Breast epithelium (tissue), 4 donors: ENCODE measurements around the gene RASL10B. TPM values are rescaled to one million over a fixed set of nuclear protein-coding genes. Genes with fewer than 3 reads are reported as not detected.

ENCODE experiments used
- DNase-seq, 2 donors: peaks; one replicate each; pipeline ENCODE4 v3.0.0-alpha.2; 2019; ENCODE audit warnings: low spot score in 2 of 2
- H3K27ac ChIP-seq, 2 donors: fragments of 200-600 bp; sonication (generic) in 1 of 2; one replicate each; pipeline ENCODE4 v1.5.1; 2016 to 2019; ENCODE audit warnings: mild to moderate bottlenecking in 1 of 2
- H3K27me3 ChIP-seq, 2 donors: fragments of 200-600 bp; sonication (generic) in 1 of 2; one replicate each; pipeline versions ENCODE4 v1.5.1 to v1.6.0; 2017 to 2019; ENCODE audit warnings: control low read depth in 1 of 2, mild to moderate bottlenecking in 1 of 2
- H3K36me3 ChIP-seq: fragments of 200-600 bp; one replicate; pipeline ENCODE4 v1.5.1; 2019
- H3K4me1 ChIP-seq, 2 donors: fragments of 200-600 bp; sonication (generic); one replicate each; pipeline ENCODE4 v1.5.1; 2016 to 2019; ENCODE audit warnings: control low read depth in 1 of 2
- H3K4me3 ChIP-seq, 3 donors: fragments of 200-600 bp; sonication (generic); 1 replicate in 2 of 3; 2 replicates in 1 of 3; pipeline ENCODE4 v1.5.1; 2016 to 2019; ENCODE audit warnings: mild to moderate bottlenecking in 3 of 3, moderate library complexity in 2 of 3
- H3K9me3 ChIP-seq, 2 donors: fragments of 200-600 bp; sonication (generic) in 1 of 2; one replicate each; pipeline ENCODE4 v1.5.1; 2016 to 2019; ENCODE audit warnings: control low read depth in 1 of 2
- POLR2A ChIP-seq: fragments of 450-650 bp; IDR thresholded peaks from one replicate; pipeline ENCODE4 v1.6.1; 2016; ENCODE audit warnings: antibody characterized with exemption, mild to moderate bottlenecking, moderate library complexity
- POLR2AphosphoS5 ChIP-seq, 3 donors: sonication (generic); formaldehyde crosslinking; IDR thresholded peaks; one replicate each; pipeline ENCODE4 v1.6.1; 2017; ENCODE audit warnings: antibody characterized with exemption in 3 of 3
- intact Hi-C: fragments of 100-400 bp; cut with DNase I; formaldehyde crosslinking; loops from one replicate; pipeline ENCODE4 v1.15.1; 2023; ENCODE audit warnings: low total_unique reads
- total RNA-seq, 3 donors: library from RNA; depleted of rRNA; stranded (reverse); fragments of >200 nt; gene quantifications; one replicate each; pipeline ENCODE4 v1.1.0, GENCODE V29; 2016
- TF ChIP-seq, protein P1 (sequence below), 3 donors: fragments of 450-650 bp; IDR thresholded peaks; one replicate each; pipeline ENCODE4 v1.5.1; 2016 to 2017; ENCODE audit warnings: antibody characterized with exemption in 3 of 3, mild to moderate bottlenecking in 3 of 3, moderate library complexity in 3 of 3

Gene RASL10B
- total RNA-seq, 3 donors from 2014 or later, result 5.9 to 27.8 (median 11.1) TPM

- Histone ChIP-seq H3K36me3 (no peaks in the 10 kb centered on the region), H3K4me1 (peaks cover 0 to 6% of the 10 kb centered on the region in 2 donors), H3K4me3 (no peak overlapping the region), H3K27me3 (peaks cover 0 to 7% of the 10 kb centered on the region in 2 donors), H3K9me3 (no peaks in the 10 kb centered on the region), H3K27ac (no peak overlapping the region)
- DNase-seq, result no peak
- intact Hi-C loops, result no loop called here
- TF ChIP-seq POLR2A, result no peak
- TF ChIP-seq, protein P1, sequence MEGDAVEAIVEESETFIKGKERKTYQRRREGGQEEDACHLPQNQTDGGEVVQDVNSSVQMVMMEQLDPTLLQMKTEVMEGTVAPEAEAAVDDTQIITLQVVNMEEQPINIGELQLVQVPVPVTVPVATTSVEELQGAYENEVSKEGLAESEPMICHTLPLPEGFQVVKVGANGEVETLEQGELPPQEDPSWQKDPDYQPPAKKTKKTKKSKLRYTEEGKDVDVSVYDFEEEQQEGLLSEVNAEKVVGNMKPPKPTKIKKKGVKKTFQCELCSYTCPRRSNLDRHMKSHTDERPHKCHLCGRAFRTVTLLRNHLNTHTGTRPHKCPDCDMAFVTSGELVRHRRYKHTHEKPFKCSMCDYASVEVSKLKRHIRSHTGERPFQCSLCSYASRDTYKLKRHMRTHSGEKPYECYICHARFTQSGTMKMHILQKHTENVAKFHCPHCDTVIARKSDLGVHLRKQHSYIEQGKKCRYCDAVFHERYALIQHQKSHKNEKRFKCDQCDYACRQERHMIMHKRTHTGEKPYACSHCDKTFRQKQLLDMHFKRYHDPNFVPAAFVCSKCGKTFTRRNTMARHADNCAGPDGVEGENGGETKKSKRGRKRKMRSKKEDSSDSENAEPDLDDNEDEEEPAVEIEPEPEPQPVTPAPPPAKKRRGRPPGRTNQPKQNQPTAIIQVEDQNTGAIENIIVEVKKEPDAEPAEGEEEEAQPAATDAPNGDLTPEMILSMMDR (IDR thresholded peaks at IDR 0.05), result no peak
- TF ChIP-seq POLR2AphosphoS5 (IDR thresholded peaks at IDR 0.05), result no peak
Measured at GRCh38 chr17:35791681-35792350, 60.4 kb downstream of the RASL10B start.

Other genes starting within 250 kb of the RASL10B start
- 1 to 10 TPM; 2.9 to 3.5 (median 3.3) TPM for gene SLFN12L, start 194.0 kb upstream of the RASL10B start, total RNA-seq
- not detected for gene SLFN14, start 170.8 kb upstream of the RASL10B start, total RNA-seq
- gene PEX12, start 153.1 kb upstream of the RASL10B start, total RNA-seq, result 1 to 10 TPM; 5.1 to 10.0 (median 8.2) TPM
- gene AP2B1, start 144.3 kb upstream of the RASL10B start, total RNA-seq, result 10 to 100 TPM; 78.4 to 91.9 (median 88.5) TPM
- gene GAS2L2, start 21.6 kb downstream of the RASL10B start, total RNA-seq, result under 1 TPM; 0.29 to 0.33 (median 0.32) TPM
- not detected for gene C17orf50, start 29.2 kb downstream of the RASL10B start, total RNA-seq
- 10 to 100 TPM in 2 of 3 donors, 1 to 10 TPM in 1; 5.6 to 25.6 (median 12.3) TPM for gene MMP28, start 64.0 kb downstream of the RASL10B start, total RNA-seq
- 10 to 100 TPM; 65.5 to 76.8 (median 72.8) TPM for gene TAF15, start 77.8 kb downstream of the RASL10B start, total RNA-seq
- gene HEATR9, start 137.3 kb downstream of the RASL10B start, total RNA-seq, result under 1 TPM in 1 of 3 donors, not detected in 2; 0.16 TPM
- gene CCL5, start 148.7 kb downstream of the RASL10B start, total RNA-seq, result 1 to 10 TPM; 3.5 to 7.6 (median 4.6) TPM
- not detected for gene RDM1, start 199.1 kb downstream of the RASL10B start, total RNA-seq
- gene LYZL6, start 212.1 kb downstream of the RASL10B start, total RNA-seq, result not detected
- under 1 TPM in 1 of 3 donors, not detected in 2; 0.48 TPM for gene CCL16, start 249.9 kb downstream of the RASL10B start, total RNA-seq